Chondrocyte (in vitro differentiated cells): Measurements from ENCODE around the gene ADGRL3. TPM values are rescaled to one million over a fixed set of nuclear protein-coding genes. Genes with fewer than 3 reads are reported as not detected.

Source experiments
- DNase-seq: peaks from one replicate; pipeline ENCODE4 v3.0.0; 2021; ENCODE audit warnings: mixed read lengths, low spot score
- H3K27ac Mint-ChIP-seq: one replicate; pipeline ENCODE4 v1.8.0; 2021; ENCODE audit warnings: mild to moderate bottlenecking, moderate library complexity, mixed read lengths; ENCODE audit not compliant: unreplicated experiment
- H3K27me3 Mint-ChIP-seq: 2 replicates; pipeline ENCODE4 v1.8.0; 2021; ENCODE audit warnings: low read depth, mixed read lengths
- H3K36me3 Mint-ChIP-seq: 2 replicates; pipeline ENCODE4 v1.8.0; 2021; ENCODE audit warnings: low read depth, mixed read lengths
- H3K4me1 Mint-ChIP-seq: 2 replicates; pipeline ENCODE4 v1.8.0; 2021; ENCODE audit warnings: low read depth, mild to moderate bottlenecking, mixed read lengths
- H3K4me3 Mint-ChIP-seq: one replicate; pipeline ENCODE4 v1.8.0; 2021; ENCODE audit warnings: mild to moderate bottlenecking, moderate library complexity, mixed read lengths; ENCODE audit not compliant: unreplicated experiment
- H3K9me3 Mint-ChIP-seq: 2 replicates; pipeline ENCODE4 v1.8.0; 2021; ENCODE audit warnings: low read depth, mixed read lengths
- total RNA-seq: library from RNA; stranded (reverse); gene quantifications from 3 replicates; pipeline ENCODE4 v1.2.1, GENCODE V29; 2021
- TF ChIP-seq, protein P1 (sequence below): fragments of 200-600 bp; sonication (generic); IDR thresholded peaks from 2 replicates; pipeline ENCODE4 v1.5.0; 2021; ENCODE audit warnings: antibody characterized with exemption, mild to moderate bottlenecking, moderate library complexity

Gene ADGRL3
- total RNA-seq, 1 donor from 2014 or later, result 11.6 TPM

DNA sequence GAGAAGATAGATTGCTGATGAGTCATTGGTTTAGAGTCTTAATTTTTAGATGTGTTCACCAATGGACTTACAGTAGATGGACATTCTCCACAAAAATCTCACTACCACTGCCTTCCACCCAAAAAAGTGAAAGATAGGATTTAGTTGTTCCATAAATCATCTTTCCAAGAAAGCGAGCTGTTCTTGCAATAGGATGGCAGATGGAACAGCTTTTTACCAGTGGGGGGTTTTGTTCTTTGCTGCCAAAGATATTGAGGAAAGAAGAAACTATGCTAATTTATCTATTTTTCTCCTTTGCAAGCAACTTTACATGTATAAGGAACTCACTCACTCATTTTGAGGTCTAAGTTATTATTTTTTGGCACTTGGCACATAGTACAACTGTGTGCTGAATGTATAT is 109.5 kb downstream of the ADGRL3 start:
- Mint-ChIP-seq H3K4me1 (peaks cover 3% of the 10 kb centered on the region), H3K4me3 (no peak overlapping the region), H3K27ac (no peak overlapping the region), H3K27me3 (no peaks in the 10 kb centered on the region), H3K36me3 (no peaks in the 10 kb centered on the region), H3K9me3 (peaks cover 7% of the 10 kb centered on the region)
- TF ChIP-seq, protein P1, sequence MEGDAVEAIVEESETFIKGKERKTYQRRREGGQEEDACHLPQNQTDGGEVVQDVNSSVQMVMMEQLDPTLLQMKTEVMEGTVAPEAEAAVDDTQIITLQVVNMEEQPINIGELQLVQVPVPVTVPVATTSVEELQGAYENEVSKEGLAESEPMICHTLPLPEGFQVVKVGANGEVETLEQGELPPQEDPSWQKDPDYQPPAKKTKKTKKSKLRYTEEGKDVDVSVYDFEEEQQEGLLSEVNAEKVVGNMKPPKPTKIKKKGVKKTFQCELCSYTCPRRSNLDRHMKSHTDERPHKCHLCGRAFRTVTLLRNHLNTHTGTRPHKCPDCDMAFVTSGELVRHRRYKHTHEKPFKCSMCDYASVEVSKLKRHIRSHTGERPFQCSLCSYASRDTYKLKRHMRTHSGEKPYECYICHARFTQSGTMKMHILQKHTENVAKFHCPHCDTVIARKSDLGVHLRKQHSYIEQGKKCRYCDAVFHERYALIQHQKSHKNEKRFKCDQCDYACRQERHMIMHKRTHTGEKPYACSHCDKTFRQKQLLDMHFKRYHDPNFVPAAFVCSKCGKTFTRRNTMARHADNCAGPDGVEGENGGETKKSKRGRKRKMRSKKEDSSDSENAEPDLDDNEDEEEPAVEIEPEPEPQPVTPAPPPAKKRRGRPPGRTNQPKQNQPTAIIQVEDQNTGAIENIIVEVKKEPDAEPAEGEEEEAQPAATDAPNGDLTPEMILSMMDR, result no peak
- DNase-seq, result no peak

DNA sequence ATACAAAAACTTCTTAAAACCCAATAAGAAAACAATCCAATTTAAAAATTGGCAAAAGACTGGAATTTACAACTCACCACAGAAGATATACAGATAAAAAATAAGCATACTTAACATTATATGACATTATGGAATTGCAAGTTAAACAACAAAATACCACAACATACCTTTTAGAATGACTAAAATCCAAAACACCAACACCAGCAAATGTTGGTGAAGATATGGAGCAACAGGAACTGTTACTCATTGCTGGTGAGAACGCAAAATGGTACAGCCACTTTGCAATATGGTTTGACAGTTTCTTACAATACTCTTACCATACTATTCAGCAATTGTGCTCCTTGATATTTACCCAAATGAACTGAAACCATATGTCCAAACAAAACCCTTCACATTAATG is 112.4 kb downstream of the ADGRL3 start:
- DNase-seq, result no peak
- Mint-ChIP-seq H3K4me3 (no peak overlapping the region), H3K27me3 (no peaks in the 10 kb centered on the region), H3K27ac (no peak overlapping the region), H3K36me3 (no peaks in the 10 kb centered on the region), H3K9me3 (peaks cover 8% of the 10 kb centered on the region), H3K4me1 (peaks cover 12% of the 10 kb centered on the region)
- TF ChIP-seq, protein P1, result no peak

DNA sequence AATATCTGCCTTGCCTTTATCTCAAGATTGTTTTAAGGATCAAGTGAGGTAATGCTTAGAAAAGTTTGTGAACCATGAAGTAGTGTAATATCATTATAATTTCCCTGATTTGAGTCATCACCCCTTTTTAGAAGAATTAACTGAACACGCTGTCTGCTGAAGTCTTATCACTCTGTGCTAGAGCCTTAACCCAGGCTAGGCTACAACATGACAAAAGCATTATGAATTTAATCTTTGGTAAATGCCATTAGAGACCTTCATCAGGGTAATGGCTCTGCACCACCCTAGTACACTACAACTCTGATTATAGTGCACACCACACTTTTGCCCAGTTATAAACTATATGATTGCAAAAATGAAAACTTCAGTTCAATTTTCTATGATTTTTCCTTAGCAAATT is 118.3 kb downstream of the ADGRL3 start:
- TF ChIP-seq, protein P1, result no peak
- H3K36me3 Mint-ChIP-seq, result no peaks in the 10 kb centered on the region
- no peak overlapping the region for H3K4me3 Mint-ChIP-seq
- no peak for DNase-seq
- peaks cover 8% of the 10 kb centered on the region for H3K9me3 Mint-ChIP-seq
- H3K4me1 Mint-ChIP-seq, result peaks cover 32% of the 10 kb centered on the region
- no peaks in the 10 kb centered on the region for H3K27me3 Mint-ChIP-seq
- no peak overlapping the region for H3K27ac Mint-ChIP-seq

DNA sequence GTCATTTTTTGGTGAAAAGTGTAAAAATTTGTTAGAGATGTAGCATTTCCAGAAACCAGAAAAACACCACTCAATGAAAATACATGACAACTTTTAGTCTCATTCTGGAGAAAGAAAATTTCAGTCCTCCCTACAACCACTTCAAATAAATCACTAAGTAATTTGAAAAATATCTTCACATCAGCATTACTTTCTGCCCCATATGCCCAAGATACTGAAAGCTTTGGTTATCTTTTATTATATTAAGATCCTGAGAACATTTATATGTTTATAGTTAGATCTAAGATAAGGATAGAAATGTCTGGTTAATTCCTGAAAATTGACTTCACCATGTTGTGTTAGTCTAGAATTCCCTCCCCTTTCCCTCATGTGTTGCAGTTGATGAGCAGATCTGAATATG is 119.0 kb downstream of the ADGRL3 start:
- Mint-ChIP-seq H3K9me3 (peaks cover 14% of the 10 kb centered on the region), H3K36me3 (peaks cover 4% of the 10 kb centered on the region), H3K4me3 (no peak overlapping the region), H3K4me1 (peaks cover 32% of the 10 kb centered on the region), H3K27ac (no peak overlapping the region), H3K27me3 (no peaks in the 10 kb centered on the region)
- TF ChIP-seq, protein P1, result no peak
- DNase-seq, result no peak

DNA sequence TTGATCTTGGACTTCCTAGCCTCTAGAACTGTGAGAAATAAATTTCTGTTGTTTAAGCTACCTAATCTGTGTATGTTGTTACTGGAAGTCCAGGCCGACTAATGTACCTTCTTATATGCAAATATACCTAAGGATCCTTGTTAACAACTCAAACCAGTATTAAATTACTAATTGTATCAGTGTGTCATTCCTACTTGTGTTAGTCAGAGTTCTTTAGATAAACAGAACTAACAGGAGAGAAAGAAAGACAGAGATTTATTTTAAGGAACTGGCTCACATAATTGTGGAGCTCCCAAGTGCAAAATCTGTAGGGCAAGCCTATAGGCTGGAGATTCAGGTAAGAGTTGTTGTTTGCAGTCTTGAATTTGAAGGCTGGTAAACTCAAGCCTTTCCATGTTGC is 120.0 kb downstream of the ADGRL3 start:
- Mint-ChIP-seq H3K4me1 (peaks cover 32% of the 10 kb centered on the region), H3K27me3 (no peaks in the 10 kb centered on the region), H3K4me3 (no peak overlapping the region), H3K27ac (no peak overlapping the region), H3K9me3 (peaks cover 12% of the 10 kb centered on the region), H3K36me3 (peaks cover 4% of the 10 kb centered on the region)
- TF ChIP-seq, protein P1, result no peak
- DNase-seq, result no peak
